Cortex of kidney (tissue), 1 donor: ENCODE results near the gene GP1BB.

Experiments used
- DNase-seq: peaks from one replicate; lab custom pipeline; 2025; lab: John Stamatoyannopoulos, UW

Gene GP1BB

DNA sequence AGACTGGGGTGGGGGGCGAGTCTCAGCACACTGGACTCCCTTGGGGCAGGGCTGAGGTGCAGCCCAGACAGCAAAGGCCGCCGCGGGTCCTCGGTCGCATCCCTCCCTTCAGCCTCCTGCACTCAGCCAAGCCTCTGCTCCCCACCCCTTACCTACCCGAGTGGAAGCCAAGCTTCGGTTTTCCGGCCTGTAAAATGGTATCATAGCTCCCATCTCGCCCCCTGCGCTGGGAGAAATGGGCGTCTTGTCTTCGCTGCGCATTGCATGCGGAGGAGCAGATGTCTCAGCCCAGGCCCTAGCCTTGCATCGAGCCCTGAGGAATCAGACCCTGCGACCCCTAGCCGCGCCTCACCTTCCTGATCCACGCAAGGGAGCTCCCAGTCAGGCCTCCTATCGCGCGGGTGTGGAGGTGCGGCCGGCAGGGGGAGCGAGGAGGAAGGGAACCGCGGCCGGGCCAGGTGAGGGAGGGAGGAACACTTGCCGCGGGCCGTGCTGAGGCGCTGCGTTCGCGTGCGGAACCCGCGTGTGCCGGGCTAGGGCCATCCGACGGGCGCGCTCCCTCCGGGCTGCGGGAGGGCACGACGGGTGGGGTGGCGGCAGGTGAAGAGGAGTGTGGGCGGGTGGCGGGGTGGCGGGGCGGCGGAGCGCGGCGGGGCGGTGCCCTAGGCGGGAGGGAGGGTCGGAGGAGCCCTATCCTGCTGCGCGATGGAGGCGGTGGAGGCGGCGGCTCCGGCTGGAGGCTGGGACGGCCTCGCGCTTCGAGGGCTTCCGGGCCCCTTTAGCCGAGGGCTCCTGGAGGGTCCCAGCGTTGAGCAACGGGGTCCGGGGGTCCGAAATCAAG lies 33.2 kb downstream of the GP1BB start:
- DNase-seq: no peak

DNA sequence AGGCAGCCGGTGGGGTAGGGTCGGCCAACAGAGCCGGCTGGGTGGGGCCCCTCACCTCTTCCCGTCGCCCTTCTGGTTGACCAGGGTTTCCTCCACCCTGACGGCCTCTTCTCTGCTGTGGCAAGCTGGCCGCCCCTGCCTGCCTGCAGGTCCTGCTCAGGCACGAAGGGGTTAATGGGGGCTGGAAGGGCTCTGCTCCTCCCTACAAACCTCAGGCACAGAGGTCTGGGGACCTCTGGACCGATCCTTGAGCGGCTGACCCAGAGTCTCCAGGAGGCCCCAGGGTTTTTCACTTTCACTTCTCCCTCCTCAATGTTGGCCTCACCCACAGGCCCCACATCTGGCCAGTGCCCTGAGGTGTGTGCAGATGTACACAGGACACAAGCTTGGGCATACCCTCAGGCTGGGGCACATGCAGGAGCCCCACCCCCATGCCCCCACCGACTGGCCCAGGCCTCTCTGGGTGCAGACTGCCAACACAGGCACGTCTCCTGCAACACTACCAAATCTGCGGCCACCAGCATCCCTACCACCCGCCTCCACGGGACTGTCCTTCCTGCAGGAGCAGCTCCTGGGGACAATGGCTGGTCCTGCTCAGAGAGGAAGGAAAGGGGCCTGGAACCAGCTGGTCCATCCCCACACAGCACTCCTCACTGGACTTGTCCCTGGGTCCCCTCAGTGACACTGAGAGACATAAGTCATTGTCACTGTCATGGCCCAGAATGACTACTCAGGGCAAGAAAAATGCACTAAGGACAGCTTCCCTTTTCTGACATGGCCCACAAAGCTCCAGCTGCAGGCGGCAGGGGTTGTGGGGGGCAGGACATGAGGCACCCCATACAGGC lies 34.0 kb downstream of the GP1BB start:
- DNase-seq: no peak

GRCh38 chr22:19757985-19758895 lies 34.9 kb downstream of the GP1BB start:
- DNase-seq: no peak

DNA sequence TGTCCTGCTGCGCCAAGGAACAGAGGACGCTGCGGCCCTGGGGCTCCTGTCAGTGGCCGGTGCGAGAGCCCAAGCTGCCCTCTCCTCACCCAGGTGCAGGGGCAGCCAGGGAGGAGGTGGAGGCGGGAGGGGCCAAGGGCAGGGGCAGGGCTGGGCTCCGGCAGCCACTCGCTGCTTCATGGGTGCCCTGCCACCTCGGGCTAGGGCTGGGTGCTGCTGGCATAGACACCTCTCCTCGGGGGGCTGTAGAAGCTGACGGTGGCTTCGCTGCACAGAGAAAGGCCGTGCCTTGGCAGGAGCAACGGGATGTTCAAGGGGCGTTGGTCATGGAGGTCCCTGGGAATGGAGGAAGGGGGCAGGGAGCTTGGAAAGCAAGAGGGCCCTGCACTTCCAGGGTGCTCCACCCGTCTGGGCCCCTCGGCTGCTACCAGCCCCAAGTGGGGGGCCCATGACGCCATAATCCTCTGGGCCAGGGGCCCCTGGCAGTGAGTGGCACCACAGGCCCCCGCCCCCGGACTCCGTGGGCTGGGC lies 35.6 kb downstream of the GP1BB start:
- no peak for DNase-seq

DNA sequence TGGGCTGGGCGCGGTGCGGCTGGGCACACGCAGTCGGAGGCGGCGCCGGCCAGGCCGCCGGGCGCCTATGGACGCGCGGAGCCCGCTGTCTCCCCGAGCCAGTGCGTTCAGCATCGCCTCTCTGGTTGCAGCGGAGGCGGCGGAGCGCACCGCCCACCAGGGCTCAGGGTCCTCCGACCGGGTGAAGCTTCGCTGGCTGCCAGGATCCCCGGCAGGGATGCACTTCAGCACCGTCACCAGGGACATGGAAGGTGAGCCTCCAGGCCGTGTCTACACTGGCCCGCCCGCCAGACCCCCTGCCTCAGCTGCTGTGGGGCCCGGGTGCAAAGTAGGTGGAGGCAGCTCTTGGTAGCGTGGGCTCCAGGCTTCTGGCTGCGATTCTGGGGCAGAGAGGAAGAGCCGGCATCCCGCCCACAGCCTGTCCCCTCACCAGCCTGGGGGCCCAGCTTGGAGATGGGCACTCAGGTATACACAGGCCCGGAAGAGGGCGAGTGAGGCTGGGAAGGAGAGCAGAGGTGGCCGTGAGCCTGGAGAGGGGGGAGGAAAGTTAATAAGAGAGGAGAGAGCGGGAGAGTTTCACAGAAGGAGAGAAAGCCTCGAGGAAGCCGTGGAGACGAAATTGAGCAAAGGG lies 36.2 kb downstream of the GP1BB start:
- DNase-seq: no peak

- DNase-seq: no peak
These were observed 37.0 kb downstream of the GP1BB start, which contains the start of gene TBX1 for GRCh38 chr22:19760058-19760950. TBX1 (plus strand) TSS chr22:19760778; CDS start chr22:19760844, 66 bp downstream.

- DNase-seq: no peak
These were observed 37.8 kb downstream of the GP1BB start for GRCh38 chr22:19760951-19761724.

GRCh38 chr22:19761725-19762567 lies 38.6 kb downstream of the GP1BB start:
- no peak for DNase-seq

GRCh38 chr22:19762568-19763457 lies 39.5 kb downstream of the GP1BB start:
- DNase-seq: no peak

DNA sequence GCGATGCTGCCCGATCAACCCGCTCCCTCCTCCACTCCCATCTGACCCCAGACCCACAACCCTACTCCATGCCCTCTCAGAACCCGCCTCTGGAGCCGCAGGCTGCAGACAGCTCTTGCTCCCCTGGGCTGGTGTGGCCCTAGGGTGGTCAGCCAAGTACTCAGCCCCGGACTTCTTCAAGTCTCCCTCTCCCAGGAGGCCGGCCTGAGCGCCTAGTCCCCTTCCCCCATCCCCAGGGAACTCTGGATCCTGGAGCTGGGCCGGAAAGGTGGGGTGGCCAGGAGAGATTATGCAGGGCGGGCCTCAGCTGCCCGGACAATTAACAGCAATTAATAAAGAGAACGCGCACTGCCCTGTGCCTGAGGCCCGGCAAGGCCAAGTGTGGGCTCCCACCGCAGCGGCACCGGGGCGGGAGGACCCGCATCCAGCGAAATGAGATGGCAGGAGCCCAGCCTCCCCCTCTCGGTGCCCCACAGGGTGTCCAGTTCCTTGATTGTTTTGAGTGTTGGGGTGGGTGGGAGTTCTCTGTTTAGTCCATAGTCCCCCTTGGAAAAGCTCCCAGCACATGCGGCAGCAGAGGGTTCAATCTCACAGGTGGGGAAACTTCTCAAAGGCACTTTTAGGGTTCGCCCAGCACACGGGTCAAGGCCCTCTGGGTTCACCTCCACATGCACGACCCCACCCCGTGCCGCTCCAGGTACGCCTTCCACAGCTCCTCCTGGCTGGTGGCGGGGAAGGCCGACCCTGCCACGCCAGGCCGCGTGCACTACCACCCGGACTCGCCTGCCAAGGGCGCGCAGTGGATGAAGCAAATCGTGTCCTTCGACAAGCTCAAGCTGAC lies 40.3 kb downstream of the GP1BB start:
- DNase-seq: no peak

DNA sequence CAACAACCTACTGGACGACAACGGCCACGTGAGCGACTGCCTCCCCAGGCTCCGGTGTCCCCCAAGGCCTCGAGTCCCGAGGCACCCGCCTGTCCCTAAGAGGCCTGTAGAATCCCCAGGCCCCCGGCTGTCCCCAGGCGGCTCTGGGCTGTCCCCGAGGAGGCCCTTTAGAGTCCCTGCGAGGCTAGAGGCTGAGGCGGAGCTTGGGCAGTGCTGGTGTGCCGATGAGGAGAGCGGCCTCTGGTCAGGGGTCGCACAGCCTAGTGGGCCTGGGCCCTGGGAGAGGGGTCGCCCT lies 40.9 kb downstream of the GP1BB start:
- DNase-seq: no peak

DNA sequence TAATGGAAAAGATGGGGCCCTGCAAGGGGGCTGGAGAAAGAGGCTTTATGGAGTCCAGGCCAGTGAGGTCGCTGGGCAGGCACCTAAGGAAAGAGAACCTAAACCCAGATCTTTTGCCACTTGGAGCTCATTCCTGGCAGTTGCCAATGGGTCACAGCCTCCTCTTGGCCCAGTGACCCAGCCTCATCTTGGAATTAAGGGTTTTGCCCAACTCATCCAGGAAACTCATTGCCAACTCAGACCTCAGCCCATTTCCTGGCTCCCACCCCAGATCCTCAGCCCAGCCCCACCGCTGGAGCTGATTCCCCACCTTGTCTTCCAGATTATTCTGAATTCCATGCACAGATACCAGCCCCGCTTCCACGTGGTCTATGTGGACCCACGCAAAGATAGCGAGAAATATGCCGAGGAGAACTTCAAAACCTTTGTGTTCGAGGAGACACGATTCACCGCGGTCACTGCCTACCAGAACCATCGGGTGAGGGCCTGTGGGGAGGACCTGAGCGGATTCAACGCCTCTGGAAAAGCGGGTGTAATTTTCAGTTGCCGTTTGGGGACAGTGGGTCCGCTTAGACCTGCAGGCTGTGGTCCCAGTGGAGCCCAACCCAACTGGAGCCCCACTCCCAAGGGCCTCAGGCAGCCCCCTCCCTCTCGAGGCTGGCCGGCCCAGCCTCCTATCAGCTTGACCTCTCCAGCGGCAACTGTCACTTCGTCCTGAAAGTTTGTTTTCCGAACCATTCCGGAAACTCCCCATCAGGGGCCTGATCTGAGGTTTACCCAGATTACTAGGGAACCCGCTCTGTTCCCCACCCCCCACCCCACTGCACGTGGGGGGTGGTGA lies 41.5 kb downstream of the GP1BB start:
- DNase-seq: no peak

DNA sequence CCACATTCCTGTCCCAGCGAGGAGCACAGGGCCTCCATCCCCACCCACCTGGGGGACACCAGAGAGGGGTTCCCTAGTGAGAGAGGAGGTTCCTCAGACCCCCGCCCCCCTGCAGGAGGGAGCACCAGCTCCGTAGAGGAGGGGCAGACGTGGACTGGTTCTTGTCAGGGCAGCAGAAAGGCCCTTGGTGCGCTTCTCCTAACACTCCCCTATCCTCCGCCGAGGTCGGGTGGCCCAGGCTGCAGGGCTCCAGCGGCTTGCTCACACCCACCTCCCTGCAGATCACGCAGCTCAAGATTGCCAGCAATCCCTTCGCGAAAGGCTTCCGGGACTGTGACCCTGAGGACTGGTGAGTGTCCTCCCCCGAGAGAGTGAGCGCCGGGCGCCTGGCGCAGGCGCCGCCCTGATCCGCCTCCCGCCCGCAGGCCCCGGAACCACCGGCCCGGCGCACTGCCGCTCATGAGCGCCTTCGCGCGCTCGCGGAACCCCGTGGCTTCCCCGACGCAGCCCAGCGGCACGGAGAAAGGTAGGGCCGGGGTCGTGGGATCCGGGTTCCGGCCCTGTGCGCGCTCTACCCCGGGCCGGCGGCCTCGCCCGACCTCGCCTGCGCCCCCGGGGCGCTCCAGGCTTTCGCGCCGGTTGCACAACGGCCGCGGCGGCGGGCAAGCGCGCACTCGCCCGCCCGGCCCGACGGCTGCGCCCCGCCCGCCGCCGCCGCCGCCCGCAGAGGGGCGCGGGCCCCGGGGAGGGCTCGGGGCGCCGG lies 42.3 kb downstream of the GP1BB start:
- DNase-seq: no peak

DNA sequence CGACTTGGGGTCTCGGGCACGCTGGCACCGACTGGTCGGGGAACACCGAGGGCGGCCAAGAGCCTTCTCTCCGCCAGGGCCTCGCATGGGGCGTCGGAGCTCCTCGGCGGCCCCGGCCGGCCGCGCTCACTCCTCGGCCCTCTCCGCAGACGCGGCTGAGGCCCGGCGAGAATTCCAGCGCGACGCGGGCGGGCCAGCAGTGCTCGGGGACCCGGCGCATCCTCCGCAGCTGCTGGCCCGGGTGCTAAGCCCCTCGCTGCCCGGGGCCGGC lies 42.8 kb downstream of the GP1BB start:
- DNase-seq: no peak
